EH (cell line): ENCODE measurements around the gene RNF103.

Experiments used
- DNase-seq: peaks from one replicate; pipeline ENCODE4 v3.0.0-alpha.2; 2015; ENCODE audit warnings: low read depth

The RNF103 gene

DNA sequence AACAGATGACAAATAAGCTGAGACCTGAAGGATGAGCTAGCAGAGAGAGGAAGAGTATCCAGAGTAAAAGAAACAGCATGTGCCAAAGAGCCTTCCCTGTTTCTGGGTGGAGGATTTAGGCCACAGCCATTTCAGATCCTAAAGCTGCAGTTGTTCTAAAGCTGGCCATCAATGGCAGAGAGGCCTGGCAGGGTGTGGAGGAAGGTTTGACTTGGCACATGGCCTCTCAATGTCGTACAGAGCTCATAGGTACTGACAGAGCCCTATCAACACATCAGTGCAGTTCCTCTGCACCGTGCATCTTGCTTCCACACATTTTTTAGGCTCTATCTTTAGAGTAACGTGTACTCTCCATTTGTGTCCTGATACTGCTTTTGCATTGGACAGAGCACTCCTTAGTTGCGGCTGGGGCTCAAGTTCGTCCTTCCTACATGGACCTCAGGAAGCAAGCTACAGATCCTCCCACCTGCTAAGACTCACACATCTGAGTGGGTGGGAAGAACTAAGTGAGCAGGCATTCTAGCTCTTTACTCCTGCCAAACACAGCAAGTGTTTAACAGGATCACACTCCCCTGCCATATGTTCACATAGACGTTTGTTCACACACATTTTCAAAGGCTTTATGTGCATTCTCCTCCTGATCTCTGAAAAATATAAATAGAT lies 57.4 kb downstream of the RNF103 start:
- DNase-seq, result no peak

DNA sequence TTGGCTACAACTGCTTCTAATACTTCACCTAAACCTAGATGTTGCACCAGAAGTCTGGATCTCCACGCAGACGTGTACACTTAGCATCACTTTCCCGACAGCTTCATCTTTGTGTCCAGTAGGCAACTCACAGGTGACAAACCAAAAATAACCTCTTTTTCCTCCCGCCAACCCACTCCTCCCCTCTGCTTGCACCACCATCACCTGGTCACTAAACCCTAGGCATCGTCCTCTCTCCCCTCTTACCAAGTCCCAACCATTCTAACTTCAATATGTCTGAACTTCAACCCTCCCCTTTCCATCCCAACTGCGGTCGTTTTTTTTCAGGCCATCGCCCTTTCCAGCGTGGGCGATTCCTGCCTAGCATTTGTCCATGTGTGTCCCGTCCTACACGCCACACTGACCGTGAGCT lies 60.0 kb downstream of the RNF103 start:
- no peak for DNase-seq

DNA sequence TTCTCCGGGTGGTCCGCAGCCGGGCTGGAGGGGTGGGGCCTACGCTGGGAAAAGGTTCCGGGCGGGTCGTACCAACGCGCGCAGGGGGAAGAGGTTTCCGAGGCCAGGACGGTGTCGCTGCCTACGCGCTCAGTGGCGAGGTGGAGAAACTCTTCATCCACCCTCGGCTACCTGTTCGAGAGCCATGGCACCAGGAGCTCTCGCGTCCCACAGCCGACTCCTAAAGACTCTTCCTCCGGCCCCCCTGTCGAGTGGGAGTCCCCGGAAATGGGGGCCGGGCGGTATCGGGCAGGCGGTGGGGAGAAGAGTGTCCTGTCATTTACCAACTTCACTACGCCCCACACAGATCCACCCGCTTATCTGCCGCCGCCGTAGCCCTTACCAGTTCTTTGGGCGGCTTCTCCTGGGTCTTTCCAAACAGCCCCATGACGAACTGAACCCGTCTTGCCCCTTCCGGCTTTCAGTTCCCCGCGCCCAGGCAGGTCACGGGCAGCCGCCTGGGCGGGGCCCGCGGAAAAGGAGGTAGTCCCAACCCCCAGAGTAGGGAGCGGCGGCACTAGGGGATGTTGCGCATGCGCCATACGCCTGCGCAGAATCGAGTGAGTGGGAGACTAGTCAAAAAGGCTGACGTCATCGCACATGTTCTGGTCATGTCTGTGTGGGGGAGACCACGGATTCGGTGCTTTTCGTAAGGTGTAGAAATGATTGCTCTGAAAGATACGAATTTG lies 60.6 kb downstream of the RNF103 start, which contains the start of gene CHMP3:
TSS of gene CHMP3 (minus strand) at position 522 of the 728 bp plus-strand sequence. CDS start at position 427, 95 bp downstream.
- peak; percentile 97 for DNase-seq

DNA sequence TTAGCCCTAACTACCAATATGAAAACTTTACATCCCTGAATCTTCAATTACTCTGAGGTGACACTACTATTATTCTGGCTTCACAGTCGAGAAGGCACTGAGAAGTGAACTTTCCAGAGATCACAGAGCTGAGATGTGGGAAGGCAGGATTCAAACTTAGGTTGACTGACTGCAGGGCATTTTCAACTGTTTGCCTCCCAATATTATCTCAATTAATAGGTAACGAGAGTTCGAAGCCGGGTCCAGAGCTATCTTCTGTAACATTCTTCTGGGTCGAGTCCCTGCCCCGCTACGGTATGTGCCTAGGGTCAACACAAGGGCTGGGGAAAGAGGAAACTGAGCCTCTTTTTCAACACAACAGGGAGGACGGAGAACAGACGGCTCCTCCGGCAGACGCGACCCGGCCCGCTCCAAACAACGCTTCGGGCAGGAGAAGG lies 61.2 kb downstream of the RNF103 start:
- no peak for DNase-seq

GRCh38 chr2:86557836-86558235 lies 65.8 kb downstream of the RNF103 start:
- peak; percentile 8 for DNase-seq

DNA sequence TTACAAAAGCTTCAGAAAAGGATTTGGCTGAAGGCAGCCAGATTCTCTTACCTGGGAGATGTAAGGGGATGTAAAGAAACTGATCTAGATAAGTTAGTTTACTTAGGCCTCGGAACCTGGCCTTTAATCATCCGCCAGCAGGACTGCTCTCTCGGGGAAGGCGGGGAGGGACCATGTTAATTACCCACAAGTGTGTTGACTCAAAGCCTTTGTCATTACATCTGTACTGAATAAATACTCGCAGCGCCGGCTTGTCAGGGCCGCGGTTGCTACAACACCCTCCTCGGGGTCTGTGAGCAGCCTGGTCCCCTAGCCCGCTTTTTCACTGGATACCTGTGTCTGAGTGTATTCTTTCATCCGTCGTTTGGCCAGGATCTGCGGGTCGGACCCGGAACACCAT lies 67.2 kb downstream of the RNF103 start:
- no peak for DNase-seq
